Hepatocyte (in vitro differentiated cells): Measurements from ENCODE around the gene UGT1A1.

ENCODE experiments used
- CTCF ChIP-seq: fragments of 200-600 bp; sonication (generic); IDR thresholded peaks from 2 replicates; pipeline ENCODE4 v1.5.1; 2016; ENCODE audit warnings: antibody characterized with exemption, mild to moderate bottlenecking; ENCODE audit not compliant: poor library complexity
- EZH2 ChIP-seq: fragments of 200-600 bp; sonication (generic); IDR thresholded peaks from 2 replicates; pipeline ENCODE4 v1.6.1; 2016; ENCODE audit warnings: antibody characterized with exemption, mild to moderate bottlenecking, borderline replicate concordance

- TF ChIP-seq CTCF (no peak), EZH2 (no peak)
These were observed 29.5 kb downstream of the UGT1A1 start for GRCh38 chr2:233789554-233789953.
